Stomach (tissue), 19 donors: ENCODE measurements around the gene UCHL5. TPM values are rescaled to one million over a fixed set of nuclear protein-coding genes. Genes with fewer than 3 reads are reported as not detected.
A peak's percentile ranks its signal among the peaks of the same experiment; 100 is the strongest.

ENCODE experiments used
- DNase-seq, 2 donors: peaks; one replicate each; pipeline versions ENCODE4 v3.0.0 to v3.0.0-alpha.2; 2013 to 2019
- H3K27ac ChIP-seq, 5 donors: fragments of 200-600 bp in 4 of 5; sonication (generic) in 4 of 5; one replicate each; pipeline ENCODE4 v1.5.1; 2013 to 2019; ENCODE audit warnings: mild to moderate bottlenecking in 1 of 5, moderate library complexity in 1 of 5
- H3K27me3 ChIP-seq, 3 donors: fragments of 200-600 bp; sonication (generic); one replicate each; pipeline ENCODE4 v1.5.1; 2017 to 2019; ENCODE audit warnings: mixed run types in 1 of 3
- H3K36me3 ChIP-seq, 4 donors: fragments of 200-600 bp; sonication (generic); 1 replicate in 3 of 4; 2 replicates in 1 of 4; pipeline ENCODE4 v1.5.1; 2016 to 2019
- H3K4me1 ChIP-seq, 4 donors: fragments of 200-600 bp; sonication (generic); one replicate each; pipeline ENCODE4 v1.5.1; 2016 to 2019
- H3K4me3 ChIP-seq, 4 donors: fragments of 200-600 bp; sonication (generic) in 3 of 4; one replicate each; pipeline ENCODE4 v1.5.1; 2016 to 2019; ENCODE audit warnings: mild to moderate bottlenecking in 1 of 4
- H3K9me3 ChIP-seq, 4 donors: fragments of 200-600 bp; sonication (generic); one replicate each; pipeline ENCODE4 v1.5.1; 2016 to 2019
- EP300 ChIP-seq: sonication (generic); formaldehyde crosslinking; IDR thresholded peaks from one replicate; pipeline ENCODE4 v1.6.1; 2017; ENCODE audit warnings: antibody characterized with exemption
- POLR2A ChIP-seq, 4 donors: fragments of 450-650 bp; IDR thresholded peaks; one replicate each; pipeline ENCODE4 v1.6.1; 2016; ENCODE audit warnings: antibody characterized with exemption in 4 of 4, control low read depth in 2 of 4, mild to moderate bottlenecking in 1 of 4, moderate library complexity in 1 of 4
- POLR2AphosphoS5 ChIP-seq, 3 donors: sonication (generic); formaldehyde crosslinking; IDR thresholded peaks; one replicate each; pipeline ENCODE4 v1.6.1; 2016; ENCODE audit warnings: antibody characterized with exemption in 3 of 3
- WGBS, 5 donors: extraction: QIAGEN DNeasy Blood & Tissue Kit in 3 of 5; methylation state at CpG; one replicate each; pipeline versions ENCODE4 v1.1.5 to v1.1.7; 2013 to 2018; 5-methylcytosine and 5-hydroxymethylcytosine counted together
- intact Hi-C: fragments of 100-400 bp; cut with DNase I; formaldehyde crosslinking; loops from one replicate; pipeline ENCODE4 v1.15.1; 2023; ENCODE audit warnings: low total_unique reads
- long read RNA-seq, 10 donors: transcript quantifications; one replicate each; lab custom pipeline, GENCODE V29; 2026
- polyA plus RNA-seq, 3 donors: library from polyadenylated mRNA; stranded (reverse); fragments of 200-250 nt; gene quantifications; one replicate each; pipeline ENCODE4 v1.2.3, GENCODE V29; 2013
- total RNA-seq, 5 donors: library from RNA; depleted of rRNA; stranded (reverse); fragments of >200 nt; gene quantifications; one replicate each; pipeline versions ENCODE4 v1.1.0 to v1.2.3, GENCODE V29; 2014 to 2016
- TF ChIP-seq, protein P1 (sequence below), 7 experiments: fragments of 450-650 bp in 4 of 7; fragments of 200-600 bp in 3 of 7; sonication (generic) in 3 of 7; IDR thresholded peaks; one replicate each; pipeline ENCODE4 v1.5.1; 2016 to 2019; ENCODE audit warnings: antibody characterized with exemption in 7 of 7, control low read depth in 2 of 7, mild to moderate bottlenecking in 1 of 7
- donor health status: healthy with polysubstance abuse.
- donor health status: Bipolar disorder and iron deficiency.
- donor health status: healthy.

Gene UCHL5, protein sequence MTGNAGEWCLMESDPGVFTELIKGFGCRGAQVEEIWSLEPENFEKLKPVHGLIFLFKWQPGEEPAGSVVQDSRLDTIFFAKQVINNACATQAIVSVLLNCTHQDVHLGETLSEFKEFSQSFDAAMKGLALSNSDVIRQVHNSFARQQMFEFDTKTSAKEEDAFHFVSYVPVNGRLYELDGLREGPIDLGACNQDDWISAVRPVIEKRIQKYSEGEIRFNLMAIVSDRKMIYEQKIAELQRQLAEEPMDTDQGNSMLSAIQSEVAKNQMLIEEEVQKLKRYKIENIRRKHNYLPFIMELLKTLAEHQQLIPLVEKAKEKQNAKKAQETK
- total RNA-seq (10 to 100 TPM in 4 of 5 donors, 1 to 10 TPM in 1; 8.7 to 69.8 (median 25.9) TPM), polyA plus RNA-seq (10 to 100 TPM; 12.7 to 23.8 (median 16.9) TPM)
- long read RNA-seq, donor 1, full-length matches to known transcripts = 2 of 2 reads
- long read RNA-seq, donor 1, partial matches to known transcripts = 0 of 2 reads
- long read RNA-seq, donor 1, other reads (novel, unspliced or antisense) = 0 of 2 reads
- long read RNA-seq, donor 2, full-length matches to known transcripts = 2 of 2 reads
- long read RNA-seq, donor 2, partial matches to known transcripts = 0 of 2 reads
- long read RNA-seq, donor 2, other reads (novel, unspliced or antisense) = 0 of 2 reads
- long read RNA-seq, donor 3, full-length matches to known transcripts = 2 of 2 reads
- long read RNA-seq, donor 3, partial matches to known transcripts = 0 of 2 reads
- long read RNA-seq, donor 3, other reads (novel, unspliced or antisense) = 0 of 2 reads
- long read RNA-seq, donor 4, full-length matches to known transcripts = 1 of 1 reads
- long read RNA-seq, donor 4, partial matches to known transcripts = 0 of 1 reads
- long read RNA-seq, donor 4, other reads (novel, unspliced or antisense) = 0 of 1 reads
- long read RNA-seq, donor 5, full-length matches to known transcripts = 4 of 4 reads
- long read RNA-seq, donor 5, partial matches to known transcripts = 0 of 4 reads
- long read RNA-seq, donor 5, other reads (novel, unspliced or antisense) = 0 of 4 reads
- long read RNA-seq, donor 6 = 0 reads
- long read RNA-seq, donor 7, full-length matches to known transcripts = 3 of 3 reads
- long read RNA-seq, donor 7, partial matches to known transcripts = 0 of 3 reads
- long read RNA-seq, donor 7, other reads (novel, unspliced or antisense) = 0 of 3 reads
- long read RNA-seq, donor 8, full-length matches to known transcripts = 4 of 4 reads
- long read RNA-seq, donor 8, partial matches to known transcripts = 0 of 4 reads
- long read RNA-seq, donor 8, other reads (novel, unspliced or antisense) = 0 of 4 reads
- long read RNA-seq, donor 9, full-length matches to known transcripts = 2 of 22 reads
- long read RNA-seq, donor 9, partial matches to known transcripts = 20 of 22 reads
- long read RNA-seq, donor 9, other reads (novel, unspliced or antisense) = 0 of 22 reads
- long read RNA-seq, donor 10, full-length matches to known transcripts = 3 of 3 reads
- long read RNA-seq, donor 10, partial matches to known transcripts = 0 of 3 reads
- long read RNA-seq, donor 10, other reads (novel, unspliced or antisense) = 0 of 3 reads

DNA sequence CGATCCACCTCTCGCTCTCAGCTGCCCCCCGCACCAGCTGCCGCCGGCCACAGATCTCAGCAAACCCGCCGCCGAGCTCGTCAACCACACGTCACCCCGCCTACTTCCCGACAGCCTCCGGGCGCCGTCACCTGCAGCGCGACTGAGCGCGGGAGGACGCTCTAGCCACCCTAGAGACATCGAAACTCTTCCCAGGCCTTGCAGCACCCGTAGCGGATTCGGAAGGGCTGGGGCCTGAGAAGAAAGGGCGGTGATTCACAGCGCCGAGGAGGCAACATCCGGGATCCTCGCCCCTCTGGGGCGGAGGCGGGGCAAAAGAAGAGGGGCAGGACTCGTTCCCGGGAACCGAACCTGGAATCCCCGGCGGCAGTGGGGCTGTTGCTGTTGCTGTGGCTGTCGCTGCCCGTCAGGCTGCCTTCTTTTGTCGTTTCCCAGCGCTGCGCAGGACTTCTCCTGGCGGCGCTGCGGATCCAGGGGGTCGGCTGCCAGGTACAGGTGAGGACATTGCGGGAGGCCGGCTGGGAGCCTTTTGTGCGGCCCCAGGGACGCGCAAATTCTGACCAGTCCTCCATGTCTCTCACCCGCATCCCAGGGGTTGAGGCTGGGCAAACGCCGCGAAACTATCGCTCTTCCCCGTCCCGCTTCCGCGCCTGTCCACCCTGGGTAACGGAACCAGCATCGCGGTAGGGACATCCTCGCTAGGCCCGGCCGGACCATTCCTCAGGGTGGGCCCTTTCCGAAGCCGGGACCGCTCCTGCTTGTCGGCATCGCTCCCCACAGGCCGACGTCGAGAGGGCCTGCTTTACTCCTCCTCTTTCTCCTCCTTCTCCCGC, at the start of gene UCHL5, which contains the start of gene RO60:
Gene UCHL5 (minus strand): TSS at position 79 of the 833 bp plus-strand sequence. CDS start 100 bp downstream, outside the sequence.
Gene RO60 (plus strand): TSS at position 331 of the 833 bp plus-strand sequence. CDS start 9,443 bp downstream, outside the sequence.
- Histone ChIP-seq H3K9me3 (no peaks in the 10 kb centered on the region), H3K27me3 (no peaks in the 10 kb centered on the region), H3K27ac (peak within 1 kb of the TSS; percentile 95 to 99 (median 97)), H3K36me3 (no peaks in the 10 kb centered on the region), H3K4me3 (peak within 1 kb of the TSS; percentile 69 to 77 (median 73)), H3K4me1 (peaks cover 23 to 59% (median 42%) of the 10 kb centered on the region in 4 donors)
- 0 to 1% (median 0%) methylated on average over 56 to 74 of the region's 74 CpGs for WGBS, 5 donors
- TF ChIP-seq POLR2A (IDR thresholded peaks at IDR 0.05) = peak in 2 of 4 donors; percentile 34 to 54
- TF ChIP-seq, protein P1, sequence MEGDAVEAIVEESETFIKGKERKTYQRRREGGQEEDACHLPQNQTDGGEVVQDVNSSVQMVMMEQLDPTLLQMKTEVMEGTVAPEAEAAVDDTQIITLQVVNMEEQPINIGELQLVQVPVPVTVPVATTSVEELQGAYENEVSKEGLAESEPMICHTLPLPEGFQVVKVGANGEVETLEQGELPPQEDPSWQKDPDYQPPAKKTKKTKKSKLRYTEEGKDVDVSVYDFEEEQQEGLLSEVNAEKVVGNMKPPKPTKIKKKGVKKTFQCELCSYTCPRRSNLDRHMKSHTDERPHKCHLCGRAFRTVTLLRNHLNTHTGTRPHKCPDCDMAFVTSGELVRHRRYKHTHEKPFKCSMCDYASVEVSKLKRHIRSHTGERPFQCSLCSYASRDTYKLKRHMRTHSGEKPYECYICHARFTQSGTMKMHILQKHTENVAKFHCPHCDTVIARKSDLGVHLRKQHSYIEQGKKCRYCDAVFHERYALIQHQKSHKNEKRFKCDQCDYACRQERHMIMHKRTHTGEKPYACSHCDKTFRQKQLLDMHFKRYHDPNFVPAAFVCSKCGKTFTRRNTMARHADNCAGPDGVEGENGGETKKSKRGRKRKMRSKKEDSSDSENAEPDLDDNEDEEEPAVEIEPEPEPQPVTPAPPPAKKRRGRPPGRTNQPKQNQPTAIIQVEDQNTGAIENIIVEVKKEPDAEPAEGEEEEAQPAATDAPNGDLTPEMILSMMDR (IDR thresholded peaks at IDR 0.05) = peak in 1 of 7 experiments; percentile 18
- TF ChIP-seq POLR2AphosphoS5 (IDR thresholded peaks at IDR 0.05) = peak; percentile 94 to 99 (median 99)
- no peak for TF ChIP-seq EP300
- intact Hi-C loops = loop anchor here (10.0 kb wide), 1 partner anchor 45 kb away; the partner anchor contains the start of gene GLRX2
- peak; percentile 96 to 99 for DNase-seq

DNA sequence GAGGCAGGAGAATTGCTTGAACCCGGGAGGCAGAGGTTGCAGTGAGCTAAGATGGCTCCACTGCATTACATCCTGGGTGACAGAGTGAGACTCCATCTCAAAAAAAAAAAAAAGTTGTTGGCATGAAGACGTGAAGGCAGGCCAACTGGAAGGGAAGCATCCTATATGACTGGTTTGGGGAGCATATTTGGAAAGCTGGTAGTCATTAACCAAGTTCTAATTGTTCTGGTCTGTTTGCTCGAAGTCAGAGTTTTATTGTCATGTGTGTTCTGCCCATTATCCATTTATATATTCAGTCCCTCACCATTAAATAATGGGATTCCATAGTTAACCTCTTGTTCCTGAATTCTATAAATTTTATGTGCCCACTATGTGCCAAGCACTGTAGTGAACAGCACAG, 49.3 kb upstream of the UCHL5 start:
- Histone ChIP-seq H3K27ac (no peak overlapping the region), H3K27me3 (no peaks in the 10 kb centered on the region), H3K4me3 (no peak overlapping the region), H3K36me3 (no peaks in the 10 kb centered on the region), H3K4me1 (peaks cover 9 to 29% (median 17%) of the 10 kb centered on the region in 4 donors), H3K9me3 (no peaks in the 10 kb centered on the region)
- intact Hi-C loops = loop anchor here (10.0 kb wide), 1 partner anchor 54 kb away; the partner anchor contains the start of genes RO60 and UCHL5
- no peak for TF ChIP-seq EP300
- no peak for TF ChIP-seq POLR2A (IDR thresholded peaks at IDR 0.05)
- no peak for TF ChIP-seq POLR2AphosphoS5 (IDR thresholded peaks at IDR 0.05)
- TF ChIP-seq, protein P1 (IDR thresholded peaks at IDR 0.05) = no peak
- DNase-seq = no peak
- WGBS, 5 donors = 73 to 85% (median 82%) methylated on average over 3 of the region's 3 CpGs

DNA sequence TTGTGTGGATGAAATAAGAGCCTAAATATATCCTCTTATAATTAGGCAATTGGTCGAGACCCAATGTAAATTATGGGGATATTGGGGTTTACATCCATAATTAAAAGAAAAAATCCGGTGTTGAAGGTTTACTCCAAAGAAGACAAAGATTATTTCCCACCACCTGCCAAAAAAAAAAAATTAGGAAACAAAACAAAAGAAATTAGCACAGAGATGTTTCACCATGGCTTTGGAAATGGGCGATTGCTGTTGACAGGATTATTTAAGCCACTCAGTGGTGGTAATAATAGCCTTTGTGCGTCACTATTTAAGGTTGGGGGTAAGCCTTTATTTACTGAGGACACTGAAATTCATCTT, 46.6 kb upstream of the UCHL5 start:
- no peaks in the 10 kb centered on the region for H3K9me3 ChIP-seq
- intact Hi-C loops = loop anchor here (10.0 kb wide), 1 partner anchor 51 kb away; the partner anchor contains the start of genes RO60 and UCHL5
- no peaks in the 10 kb centered on the region for H3K27me3 ChIP-seq
- H3K4me1 ChIP-seq = peaks cover 5 to 29% (median 21%) of the 10 kb centered on the region in 4 donors
- peak overlapping the region; percentile 60 to 92 (median 80) for H3K4me3 ChIP-seq
- 34 to 43% (median 38%) methylated on average over 4 of the region's 4 CpGs for WGBS, 5 donors
- DNase-seq = peak in 1 of 2 donors; percentile 6
- TF ChIP-seq EP300 = no peak
- TF ChIP-seq, protein P1 (IDR thresholded peaks at IDR 0.05) = no peak
- no peak for TF ChIP-seq POLR2A (IDR thresholded peaks at IDR 0.05)
- no peak for TF ChIP-seq POLR2AphosphoS5 (IDR thresholded peaks at IDR 0.05)
- peak overlapping the region; percentile 87 to 96 (median 94) for H3K27ac ChIP-seq
- H3K36me3 ChIP-seq = peaks cover 0 to 1% (median 0%) of the 10 kb centered on the region in 4 donors
